Measurements from ENCODE around the gene PSAP.

- TF ChIP-seq CTCF (IDR thresholded peaks at IDR 0.05; ENCODE audit: poor library complexity, severe bottlenecking) (no peak), RAD21 (conservative IDR thresholded peaks at IDR 0.05) (no peak), REST (IDR thresholded peaks at IDR 0.05; ENCODE audit: borderline replicate concordance) (no peak), POLR2AphosphoS5 (IDR thresholded peaks at IDR 0.05) (no peak), EP300 (conservative IDR thresholded peaks at IDR 0.05; ENCODE audit: poor library complexity, severe bottlenecking) (no peak), EZH2 (IDR thresholded peaks at IDR 0.05; ENCODE audit: borderline replicate concordance, insufficient read depth, low read length, poor library complexity, severe bottlenecking) (no peak), MXI1 (conservative IDR thresholded peaks at IDR 0.05; ENCODE audit: poor library complexity, severe bottlenecking) (no peak), TAF1 (IDR thresholded peaks at IDR 0.05; ENCODE audit: low read depth) (no peak)
Measured at GRCh38 chr10:71790749-71791440, 60.2 kb downstream of the PSAP start.

Measured in neural cell (in vitro differentiated cells).